ENCODE data around the gene LST1.

Gene LST1

GRCh38 chr6:31560697-31561058, 25.4 kb upstream of the LST1 start:
- no peak for DNase-seq

- DNase-seq: peak; percentile 75
Observed at GRCh38 chr6:31567531-31568370, 18.3 kb upstream of the LST1 start.

GRCh38 chr6:31568537-31568961, 17.5 kb upstream of the LST1 start:
- peak; percentile 89 for DNase-seq

- DNase-seq: no peak
Observed at GRCh38 chr6:31569861-31570536, 16.1 kb upstream of the LST1 start.

GRCh38 chr6:31572041-31572911, 13.8 kb upstream of the LST1 start, which contains the start of gene LTA:
TSS of gene LTA (plus strand) at chr6:31572289. CDS start at chr6:31572743, 454 bp downstream.
- DNase-seq: peak; percentile 92

- DNase-seq: peak; percentile 64
Observed at GRCh38 chr6:31573239-31574105, 12.6 kb upstream of the LST1 start.

GRCh38 chr6:31574106-31575061, 11.7 kb upstream of the LST1 start:
- DNase-seq: peak; percentile 77

GRCh38 chr6:31575335-31575901, 10.7 kb upstream of the LST1 start, which contains the start of gene TNF:
TSS of gene TNF (plus strand) at chr6:31575565. CDS start at chr6:31575742, 177 bp downstream.
- peak; percentile 95 for DNase-seq

- DNase-seq: no peak
Observed at GRCh38 chr6:31575952-31576685, 10.0 kb upstream of the LST1 start.

GRCh38 chr6:31576897-31577578, 9.0 kb upstream of the LST1 start:
- DNase-seq: peak; percentile 85

GRCh38 chr6:31577579-31577966, 8.5 kb upstream of the LST1 start:
- DNase-seq: no peak

- no peak for DNase-seq
Observed at GRCh38 chr6:31578184-31579118, 7.6 kb upstream of the LST1 start.

GRCh38 chr6:31579119-31579505, 7.0 kb upstream of the LST1 start:
- no peak for DNase-seq

- DNase-seq: peak; percentile 75
Observed at GRCh38 chr6:31579546-31580437, 6.3 kb upstream of the LST1 start.

- no peak for DNase-seq
Observed at GRCh38 chr6:31580438-31580740, 5.7 kb upstream of the LST1 start.

GRCh38 chr6:31580807-31581433, 5.2 kb upstream of the LST1 start:
- peak; percentile 96 for DNase-seq
